ENCODE data around the gene BTBD7.
"Not testable (repeated sequence)": the region's sequence is repeated elsewhere in the genome, so short reads cannot be mapped to it uniquely, and the experiment has no call there.

Gene BTBD7

DNA sequence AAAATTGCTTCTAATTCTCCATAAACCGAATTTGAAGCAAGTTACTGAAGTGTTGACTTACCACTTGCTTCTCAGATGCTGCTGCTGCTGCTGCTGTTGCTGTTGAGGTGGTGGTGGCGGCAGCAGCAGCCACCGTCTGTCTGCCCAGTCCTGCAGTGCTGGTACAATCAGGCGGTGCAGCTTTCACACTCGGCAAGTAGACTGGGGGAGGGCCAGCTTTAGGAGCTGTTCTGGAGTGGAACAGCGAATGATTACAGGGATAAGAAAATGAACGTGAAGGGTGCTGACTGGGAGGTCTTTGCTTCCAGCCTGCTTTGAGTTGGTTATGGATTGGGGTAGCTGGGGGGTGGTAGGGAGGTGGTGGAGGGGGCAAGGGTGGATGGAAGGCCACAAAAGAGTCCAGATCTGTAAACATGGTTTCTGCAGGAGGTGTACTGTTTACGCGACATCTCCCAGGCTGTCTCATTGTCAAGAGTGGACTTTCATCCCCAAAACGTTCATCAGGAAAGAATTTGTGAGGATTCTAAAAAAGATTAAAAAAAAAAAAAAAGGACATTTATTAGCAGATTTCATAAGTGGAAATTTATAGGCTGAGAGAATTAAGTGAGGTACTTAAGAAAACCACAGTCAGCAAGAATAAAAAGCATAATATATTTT is 86.9 kb downstream of the BTBD7 start:
- no peak for DNase-seq

DNA sequence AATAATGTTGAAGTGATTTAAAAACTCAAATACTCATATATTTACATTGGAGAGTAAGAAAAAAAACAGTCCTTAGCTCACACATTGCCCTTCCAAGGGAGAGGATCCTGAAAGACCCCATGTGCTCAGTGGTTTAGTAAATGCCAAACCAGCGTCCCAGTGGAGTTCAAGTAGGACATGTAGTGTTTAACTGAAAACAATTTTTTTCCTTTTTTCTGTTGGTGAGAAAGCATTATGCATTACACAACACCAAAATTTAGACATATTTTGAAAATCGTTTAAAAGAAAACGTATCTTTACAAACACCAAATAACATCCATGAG is 92.2 kb downstream of the BTBD7 start:
- DNase-seq = no peak

- DNase-seq = no peak
Measured at GRCh38 chr14:93239869-93240677, 92.8 kb downstream of the BTBD7 start.

DNA sequence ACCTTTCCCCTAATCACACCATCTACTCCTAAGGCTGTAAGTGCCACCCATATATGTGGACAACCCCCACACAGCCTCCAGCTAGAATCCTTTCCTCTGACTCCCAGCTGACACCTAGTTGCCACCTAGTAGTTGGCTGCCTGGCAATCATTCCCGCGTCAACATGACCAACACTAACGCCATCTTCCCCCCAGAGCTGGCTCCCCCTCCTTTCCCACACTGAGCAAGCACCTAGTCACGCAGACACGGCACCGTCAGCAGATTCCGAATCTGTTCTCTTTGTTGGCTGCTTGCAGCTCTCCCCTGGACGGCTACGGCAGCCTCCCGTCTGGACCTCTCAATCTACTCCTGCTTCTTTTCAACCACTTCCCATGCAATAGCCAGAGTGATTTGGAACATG is 98.0 kb downstream of the BTBD7 start:
- DNase-seq = no peak

GRCh38 chr14:93233078-93233477 is 99.8 kb downstream of the BTBD7 start:
- DNase-seq = not testable (repeated sequence)

DNA sequence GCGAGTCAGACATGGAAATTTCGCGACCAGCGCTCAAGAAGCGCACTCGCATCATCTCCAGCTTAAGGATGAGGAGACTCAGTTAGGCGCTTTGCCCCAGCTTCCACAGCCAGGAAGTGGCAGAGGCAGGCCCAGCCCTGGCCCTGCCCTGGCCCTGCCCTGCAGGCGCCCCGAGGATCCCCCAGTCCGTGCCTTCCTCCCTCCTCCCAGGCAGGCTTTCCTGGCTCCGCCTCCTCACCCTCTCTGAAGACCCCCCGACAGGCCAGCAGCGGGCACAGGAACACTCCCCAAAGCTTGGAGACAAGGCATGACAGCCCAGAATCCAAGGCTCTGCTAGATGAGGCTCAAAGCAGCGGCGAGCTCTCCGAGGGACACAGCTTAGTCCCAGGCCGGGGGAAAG is 100.7 kb downstream of the BTBD7 start:
- DNase-seq = no peak

DNA sequence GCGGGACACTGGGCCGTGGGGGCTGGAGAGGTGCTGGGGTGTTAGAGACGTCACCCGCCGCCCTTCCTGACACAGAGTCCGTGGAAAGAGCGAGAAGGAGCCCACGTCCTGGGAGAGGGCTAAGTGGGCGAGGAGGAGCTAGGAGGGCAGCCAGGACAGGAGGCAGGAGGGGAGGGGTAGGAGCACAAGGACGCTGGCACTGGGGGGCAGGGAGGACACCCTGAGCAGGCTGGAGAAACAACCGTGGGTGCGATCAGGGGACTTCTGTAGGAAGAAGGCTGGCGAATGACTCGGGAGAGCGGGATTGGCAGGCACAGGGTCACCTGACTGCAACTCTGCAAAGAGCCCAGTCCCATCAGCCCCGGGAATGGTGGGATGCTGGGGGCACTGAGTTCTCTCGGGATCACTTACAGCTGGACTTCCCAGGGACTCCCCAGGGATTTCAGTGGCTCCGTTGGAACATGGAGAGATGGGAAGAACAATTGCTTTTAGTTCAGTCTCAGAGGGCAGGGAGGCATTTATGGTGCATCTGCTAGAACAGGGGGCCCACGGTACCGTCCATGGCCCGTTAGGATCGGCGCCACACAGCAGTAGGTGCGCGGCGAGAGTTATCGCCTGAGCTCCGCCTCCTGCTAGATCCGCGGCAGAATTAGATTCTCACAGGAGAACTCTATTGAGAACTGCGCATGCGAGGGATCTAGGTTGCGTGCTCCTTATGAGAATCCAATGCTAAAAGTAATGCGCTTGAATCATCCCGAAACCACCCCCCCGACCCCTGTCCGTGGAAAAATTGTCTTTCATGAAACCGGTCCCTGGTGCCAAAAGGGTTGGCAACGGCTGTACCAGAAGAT is 101.5 kb downstream of the BTBD7 start:
- DNase-seq = no peak

- no peak for DNase-seq
Measured at GRCh38 chr14:93230539-93230938, 102.3 kb downstream of the BTBD7 start.

DNA sequence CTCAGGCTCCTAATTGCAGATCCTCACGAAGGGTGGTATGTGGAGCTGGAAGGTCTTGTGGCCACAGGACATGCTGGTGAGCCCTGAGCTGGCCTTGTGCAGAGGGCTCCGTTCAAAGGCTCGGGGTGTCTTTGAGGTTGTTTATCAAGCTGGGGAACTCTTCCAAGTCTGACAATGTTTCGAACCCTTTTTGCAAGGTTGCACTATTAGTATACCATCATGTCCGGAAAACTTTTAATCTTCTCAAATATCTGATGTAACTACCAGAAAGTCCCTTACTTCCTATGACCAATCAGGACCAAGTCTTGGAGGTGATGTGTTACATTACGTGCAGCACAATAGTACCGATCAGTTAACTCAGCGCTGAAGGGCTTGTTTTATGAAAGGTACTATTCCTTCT is 104.3 kb downstream of the BTBD7 start:
- DNase-seq = no peak

- DNase-seq = no peak
Measured at GRCh38 chr14:93223565-93223964, 109.3 kb downstream of the BTBD7 start.

GRCh38 chr14:93220509-93220908 is 112.3 kb downstream of the BTBD7 start:
- no peak for DNase-seq

- DNase-seq = no peak
Measured at GRCh38 chr14:93219103-93219726, 113.6 kb downstream of the BTBD7 start.

- no peak for DNase-seq
Measured at GRCh38 chr14:93214598-93214997, 118.2 kb downstream of the BTBD7 start.

DNA sequence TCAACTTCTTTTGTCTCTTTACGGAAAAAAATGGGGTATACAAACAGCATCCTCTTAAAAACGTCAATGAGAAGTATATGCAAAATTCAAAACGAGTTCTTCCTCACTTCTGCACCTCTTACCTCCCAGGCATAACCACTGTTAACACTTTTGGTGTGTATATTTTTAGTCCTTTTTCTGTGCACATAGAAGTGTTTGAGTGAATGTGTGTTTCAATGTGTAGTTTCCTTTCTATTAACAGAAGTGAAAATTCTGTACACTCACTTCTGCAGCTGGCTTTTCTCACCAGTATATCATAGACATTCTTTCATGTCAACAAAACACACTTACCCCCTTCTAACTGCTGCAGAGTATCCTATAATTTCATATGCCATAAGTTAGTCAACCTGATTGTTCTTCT is 120.4 kb downstream of the BTBD7 start:
- DNase-seq = no peak

DNA sequence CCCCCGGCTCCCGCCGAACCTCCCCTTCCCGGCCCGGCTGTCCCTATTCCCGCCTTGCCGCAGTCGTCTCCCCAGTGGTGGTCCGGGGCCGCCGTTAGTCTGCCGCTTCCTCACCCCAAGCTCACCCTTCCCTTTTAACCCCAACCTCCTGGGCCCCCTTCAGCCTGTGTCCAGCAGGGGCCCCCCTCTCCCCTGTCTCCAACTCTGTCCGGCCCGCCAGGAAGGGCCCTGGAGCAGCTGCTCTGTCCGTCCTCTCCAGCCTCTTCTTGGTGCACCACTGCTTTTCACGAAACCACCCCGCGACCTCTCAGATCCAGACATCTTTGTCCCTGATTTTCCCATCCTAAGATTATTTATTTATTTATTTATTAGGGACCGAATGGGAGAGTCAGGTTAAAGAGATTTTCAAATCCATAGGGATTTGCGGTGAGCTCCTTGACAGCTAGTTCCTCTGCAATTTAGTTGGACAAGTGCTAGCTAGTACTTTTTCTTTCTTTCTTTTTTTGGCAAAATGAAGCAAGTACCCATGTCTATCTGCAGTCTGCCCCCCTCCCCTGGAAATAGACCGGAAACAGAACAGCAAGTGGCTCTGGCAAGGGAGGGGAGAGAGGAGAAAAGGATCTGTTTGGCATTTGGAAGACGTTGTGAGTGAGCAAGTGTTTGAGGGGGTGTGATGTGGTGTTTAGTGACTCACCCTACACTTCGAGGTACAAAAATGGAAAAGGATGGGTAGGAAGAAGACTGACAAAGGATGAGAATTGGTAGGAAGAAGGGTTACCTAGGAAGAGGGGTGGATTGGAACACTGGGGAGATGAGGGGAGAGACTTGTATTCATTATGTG is 125.1 kb downstream of the BTBD7 start:
- peak; percentile 81 for DNase-seq

- peak; percentile 96 for DNase-seq
Measured at GRCh38 chr14:93206793-93207467, 125.9 kb downstream of the BTBD7 start, which contains the start of the genes GON7 and UBR7. TSS of gene GON7 (minus strand) at chr14:93207065. CDS start at chr14:93207037, 28 bp downstream. TSS of gene UBR7 (plus strand) at chr14:93207256. CDS start at chr14:93207292, 36 bp downstream.

DNA sequence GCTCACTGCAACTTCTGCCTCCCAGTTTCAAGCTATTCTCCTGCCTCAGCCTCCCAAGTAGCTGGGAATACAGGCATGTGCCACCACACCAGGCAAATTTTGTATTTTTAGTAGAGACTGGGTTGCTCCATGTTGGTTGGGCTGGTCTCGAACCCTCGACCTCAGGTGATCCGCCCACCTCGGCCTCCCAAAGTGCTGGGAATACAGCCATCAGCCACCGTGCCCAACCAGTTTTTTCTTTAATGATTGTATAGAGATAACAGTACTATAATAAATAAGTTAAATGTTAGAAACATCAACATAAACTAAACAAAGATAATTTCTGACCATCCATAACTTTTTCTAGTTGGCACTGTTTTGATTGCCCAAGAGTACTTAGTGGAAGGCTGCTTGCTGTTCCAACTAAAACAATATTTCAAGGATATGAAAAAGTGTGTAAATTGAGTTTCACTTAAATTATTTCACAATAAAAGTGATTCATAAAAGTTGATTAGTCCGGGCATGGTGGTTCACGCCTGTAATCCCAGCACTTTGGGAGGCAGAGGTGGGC is 131.6 kb downstream of the BTBD7 start:
- no peak for DNase-seq

DNA sequence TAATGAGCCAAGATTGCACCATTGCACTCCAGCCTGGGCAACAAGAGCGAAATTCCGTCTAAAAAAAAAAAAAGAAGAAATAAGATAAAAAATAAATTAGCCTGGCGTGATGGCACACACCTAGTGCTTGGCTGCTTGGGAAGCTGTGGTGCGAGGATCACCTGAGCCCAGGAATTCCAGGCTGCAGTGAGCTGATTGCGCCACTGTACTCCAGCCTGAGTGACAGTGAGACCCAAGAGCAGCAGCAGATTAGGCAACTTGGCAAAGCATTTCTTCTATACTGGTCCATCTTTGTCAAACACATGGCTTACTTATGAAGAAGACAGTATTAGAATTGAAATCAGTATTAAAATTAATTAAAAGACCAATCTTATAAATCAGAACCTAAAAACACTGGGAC is 132.3 kb downstream of the BTBD7 start:
- no peak for DNase-seq

GRCh38 chr14:93199031-93199430 is 133.8 kb downstream of the BTBD7 start:
- DNase-seq = no peak

GRCh38 chr14:93195316-93195999 is 137.4 kb downstream of the BTBD7 start:
- DNase-seq = no peak
